ENCODE measurements around the gene FILIP1L. TPM values are rescaled to one million over a fixed set of nuclear protein-coding genes. Genes with fewer than 3 reads are reported as not detected.

Gene FILIP1L
- total and polyA plus RNA-seq, 2 of the 8 experiments (the other 6 are each of a cell fraction or from before 2014, with no cell fraction given), result 0.06 to 0.09 TPM

- POLR2A ChIA-PET (ENCODE audit: partially characterized antibody), result no interaction called here
- TF ChIP-seq GTF2F1 (IDR thresholded peaks at IDR 0.05; ENCODE audit: borderline replicate concordance, low read depth, low read length), result no peak
- no peak for TF ChIP-seq RBBP5 (IDR thresholded peaks at IDR 0.05; ENCODE audit: borderline replicate concordance, low read depth, low read length)
- TF ChIP-seq POU5F1 (IDR thresholded peaks at IDR 0.05; ENCODE audit: low read depth, low read length), result no peak
- TF ChIP-seq E2F6 (IDR thresholded peaks at IDR 0.05), result no peak
- TF ChIP-seq ZNF274 (IDR thresholded peaks at IDR 0.05; ENCODE audit: borderline replicate concordance, extremely low read depth, low read length), result no peak
- no peak for TF ChIP-seq CBX8 (IDR thresholded peaks at IDR 0.05; ENCODE audit: borderline replicate concordance, low read depth, low read length)
- TF ChIP-seq MAX (IDR thresholded peaks at IDR 0.05), result no peak
- TF ChIP-seq SIX5 (IDR thresholded peaks at IDR 0.05; ENCODE audit: low read depth, low read length), result no peak
- TF ChIP-seq GABPA (IDR thresholded peaks at IDR 0.05; ENCODE audit: borderline replicate concordance, insufficient read depth, low read length), result no peak
- no peak for TF ChIP-seq POLR2A (IDR thresholded peaks at IDR 0.05; ENCODE audit: control extremely low read depth in 1 of 2, low read depth in 2 of 2, low read length in 2 of 2)
- TF ChIP-seq YY1 (IDR thresholded peaks at IDR 0.05; ENCODE audit: low read depth, low read length), result no peak
- TF ChIP-seq CEBPB (IDR thresholded peaks at IDR 0.05; ENCODE audit: low read depth, low read length), result no peak
- TF ChIP-seq SRF (IDR thresholded peaks at IDR 0.05; ENCODE audit: low read depth, low read length), result no peak
- no peak for TF ChIP-seq RAD21 (IDR thresholded peaks at IDR 0.05 in 1 of 2, conservative IDR thresholded peaks at IDR 0.05 in 1 of 2; ENCODE audit: low read depth in 2 of 2, low read length in 2 of 2)
Observed at GRCh38 chr3:99969136-99969535, 145.2 kb downstream of the FILIP1L start.

More at GRCh38 chr3:99969136-99969535, 145.2 kb downstream of the FILIP1L start:
- CTCF ChIA-PET (ENCODE audit: partially characterized antibody), result interaction anchor here (0.7 to 0.9 kb wide), 3 partner anchors 10 to 102 kb away, joined by 3 read pairs; no protein-coding TSS in a partner anchor
- no peak overlapping the region for H3K14ac ChIP-seq (ENCODE audit: insufficient read length)
- H3K4me1 ChIP-seq (replicated peaks in 1 of 4; ENCODE audit: control insufficient read depth in 3 of 4, insufficient read depth in 4 of 4, low read length in 3 of 4), result no peaks in the 10 kb centered on the region
- H3K79me2 ChIP-seq (ENCODE audit: control insufficient read depth in 1 of 2, insufficient read depth in 2 of 2, low read length in 2 of 2), result no peaks in the 10 kb centered on the region
- H2BK5ac ChIP-seq (ENCODE audit: low read depth, low read length), result no peak overlapping the region
- H3K79me1 ChIP-seq (ENCODE audit: low read depth, low read length), result no peaks in the 10 kb centered on the region
- H4K20me1 ChIP-seq (replicated peaks in 1 of 2; ENCODE audit: control insufficient read depth in 1 of 2, insufficient read depth in 2 of 2, low read length in 2 of 2), result no peaks in the 10 kb centered on the region
- FAIRE-seq (no peak), DNase-seq (ENCODE audit: low read depth in 1 of 2, low spot score in 2 of 2) (no peak)
- no peaks in the 10 kb centered on the region for H3K9me3 ChIP-seq (ENCODE audit: insufficient read depth in 2 of 2, low read depth in 1 of 2, low read length in 1 of 2)
- no peak overlapping the region for H2BK12ac ChIP-seq (ENCODE audit: low read depth, low read length)
- no peak overlapping the region for H4K5ac ChIP-seq (ENCODE audit: insufficient read length, low read depth, low read length)
- no peak overlapping the region for H2BK20ac ChIP-seq (ENCODE audit: low read length)
- no peak overlapping the region for H4K91ac ChIP-seq (replicated peaks; ENCODE audit: insufficient read length, low read length)
- H3K9ac ChIP-seq (replicated peaks in 1 of 4; ENCODE audit: extremely low read depth in 1 of 4, low read depth in 3 of 4, low read length in 3 of 4), result no peak overlapping the region
- no peak overlapping the region for H3K4me3 ChIP-seq (ENCODE audit: extremely low read depth in 1 of 4, insufficient read depth in 2 of 4, low read depth in 3 of 4, low read length in 4 of 4)
- no peak overlapping the region for H3K56ac ChIP-seq (replicated peaks; ENCODE audit: insufficient read length, low read depth, low read length)
- no peak overlapping the region for H2AK5ac ChIP-seq (ENCODE audit: low read depth, low read length)
- no peak overlapping the region for H3K18ac ChIP-seq (ENCODE audit: extremely low read depth, low read length)
- no peak overlapping the region for H2BK120ac ChIP-seq (replicated peaks; ENCODE audit: low read depth, low read length)
- H2BK15ac ChIP-seq (ENCODE audit: low read length), result no peak overlapping the region
- WGBS, 2 experiments (ENCODE audit: extremely low coverage in 1 of 2, insufficient coverage in 1 of 2, insufficient read length in 1 of 2, insufficient replicate concordance in 2 of 2, low coverage in 1 of 2, low lambda C conversion rate in 2 of 2, missing lambda C conversion rate in 1 of 2), result 85% methylated on average over 3 of the region's 3 CpGs; no CpG with 5 or more reads in 1 of the 2 experiments
- no peak overlapping the region for H3K4ac ChIP-seq (replicated peaks; ENCODE audit: insufficient read length, low read depth, low read length)
- H4K8ac ChIP-seq (ENCODE audit: extremely low read depth, insufficient read depth, low read length), result no peak overlapping the region
- H3K23me2 ChIP-seq (ENCODE audit: low read depth, low read length), result no peaks in the 10 kb centered on the region
- H3K23ac ChIP-seq (ENCODE audit: insufficient read length), result no peak overlapping the region
- H3K36me3 ChIP-seq (ENCODE audit: control insufficient read depth in 2 of 4, insufficient read depth in 4 of 4, low read length in 3 of 4), result no peaks in the 10 kb centered on the region
- H3K4me2 ChIP-seq (ENCODE audit: insufficient read depth in 1 of 2, low read depth in 2 of 2, low read length in 2 of 2), result no peak overlapping the region
- no peaks in the 10 kb centered on the region for H3K27me3 ChIP-seq (replicated peaks in 1 of 4; ENCODE audit: control insufficient read depth in 3 of 4, extremely low read depth in 1 of 4, insufficient read depth in 3 of 4, low read length in 3 of 4)
- H3K27ac ChIP-seq (ENCODE audit: low read depth, low read length), result no peak overlapping the region
- H2AFZ ChIP-seq (ENCODE audit: low read length), result no peak overlapping the region

Measured in H1 (cell line).